HFFc6 (cell line): ENCODE measurements around the gene BPIFB2. TPM values are rescaled to one million over a fixed set of nuclear protein-coding genes. Genes with fewer than 3 reads are reported as not detected.

Experiments
- DNase-seq: peaks from one replicate; pipeline ENCODE4 v3.0.0-alpha.2; 2018
- H3K27ac Mint-ChIP-seq: 2 replicates; pipeline ENCODE4 v1.8.0; 2020; ENCODE audit warnings: mild to moderate bottlenecking, mixed read lengths
- H3K27me3 Mint-ChIP-seq: 2 replicates; pipeline ENCODE4 v1.8.0; 2021; ENCODE audit warnings: mild to moderate bottlenecking, moderate library complexity, mixed read lengths; ENCODE audit not compliant: insufficient read depth
- H3K36me3 Mint-ChIP-seq: 2 replicates; pipeline ENCODE4 v1.8.0; 2021; ENCODE audit warnings: low read depth, mixed read lengths
- H3K4me1 Mint-ChIP-seq: 2 replicates; pipeline ENCODE4 v1.8.0; 2020; ENCODE audit warnings: low read depth, mixed read lengths
- H3K4me3 Mint-ChIP-seq: 2 replicates; pipeline ENCODE4 v1.8.0; 2020; ENCODE audit warnings: mild to moderate bottlenecking, moderate library complexity, mixed read lengths
- H3K9me3 Mint-ChIP-seq: 2 replicates; pipeline ENCODE4 v1.8.0; 2020; ENCODE audit warnings: mild to moderate bottlenecking, mixed read lengths
- CTCF ChIP-seq: fragments of 200-600 bp; sonication (generic); IDR thresholded peaks from 2 replicates; pipeline ENCODE4 v1.5.0; 2021; ENCODE audit warnings: antibody characterized with exemption, mild to moderate bottlenecking
- total RNA-seq, 6 experiments: library from RNA; stranded (reverse); fragmentation: NEBNext Ultra II Directional; extraction: Animal tissue kit (Norgen Biotek cat#: 25700); gene quantifications; 2 replicates in 1 of 6; 3 replicates in 5 of 6; pipeline ENCODE4 v1.2.3, GENCODE V29; 2021

The BPIFB2 gene
- total RNA-seq, 6 experiments from 2014 or later: not detected

GRCh38 chr20:32969356-32970114, 38.0 kb upstream of the BPIFB2 start:
- peaks cover 32% of the 10 kb centered on the region for H3K27me3 Mint-ChIP-seq
- no peak for TF ChIP-seq CTCF
- no peaks in the 10 kb centered on the region for H3K9me3 Mint-ChIP-seq
- no peak for DNase-seq
- no peaks in the 10 kb centered on the region for H3K36me3 Mint-ChIP-seq
- no peaks in the 10 kb centered on the region for H3K4me1 Mint-ChIP-seq
- H3K4me3 Mint-ChIP-seq: no peak overlapping the region
- no peak overlapping the region for H3K27ac Mint-ChIP-seq

GRCh38 chr20:32970115-32970972, 37.2 kb upstream of the BPIFB2 start:
- TF ChIP-seq CTCF: no peak
- H3K36me3 Mint-ChIP-seq: no peaks in the 10 kb centered on the region
- H3K9me3 Mint-ChIP-seq: no peaks in the 10 kb centered on the region
- peaks cover 28% of the 10 kb centered on the region for H3K27me3 Mint-ChIP-seq
- no peak overlapping the region for H3K27ac Mint-ChIP-seq
- no peak for DNase-seq
- no peak overlapping the region for H3K4me3 Mint-ChIP-seq
- H3K4me1 Mint-ChIP-seq: no peaks in the 10 kb centered on the region

GRCh38 chr20:32970973-32971300, 36.6 kb upstream of the BPIFB2 start:
- no peak for TF ChIP-seq CTCF
- Mint-ChIP-seq H3K27ac (no peak overlapping the region), H3K9me3 (no peaks in the 10 kb centered on the region)

GRCh38 chr20:32971703-32972161, 35.8 kb upstream of the BPIFB2 start:
- TF ChIP-seq CTCF: no peak
- H3K4me1 Mint-ChIP-seq: peaks cover 6% of the 10 kb centered on the region; the same call in 1 of the 2 replicates
- peaks cover 5% of the 10 kb centered on the region; the same call in 1 of the 2 replicates for H3K9me3 Mint-ChIP-seq
- H3K4me3 Mint-ChIP-seq: no peak overlapping the region
- no peaks in the 10 kb centered on the region for H3K36me3 Mint-ChIP-seq
- no peak overlapping the region for H3K27ac Mint-ChIP-seq
- DNase-seq: no peak
- H3K27me3 Mint-ChIP-seq: peaks cover 35% of the 10 kb centered on the region

More at GRCh38 chr20:32970973-32971300, 36.6 kb upstream of the BPIFB2 start:
- Mint-ChIP-seq H3K4me1 (no peaks in the 10 kb centered on the region), H3K27me3 (peaks cover 30% of the 10 kb centered on the region), H3K36me3 (no peaks in the 10 kb centered on the region), H3K4me3 (no peak overlapping the region)
- no peak for DNase-seq

- Mint-ChIP-seq H3K27ac (no peak overlapping the region), H3K4me1 (peaks cover 6% of the 10 kb centered on the region; the same call in 1 of the 2 replicates), H3K4me3 (no peak overlapping the region), H3K27me3 (peaks cover 36% of the 10 kb centered on the region), H3K9me3 (peaks cover 5% of the 10 kb centered on the region; the same call in 1 of the 2 replicates), H3K36me3 (no peaks in the 10 kb centered on the region)
- DNase-seq: no peak
- TF ChIP-seq CTCF: no peak
These were observed 35.1 kb upstream of the BPIFB2 start for GRCh38 chr20:32972181-32973076.
